Stimulated activated CD8-positive, alpha-beta memory T cell treated with anti-CD3 and anti-CD28 coated beads, Interleukin-15, amount 100 ng/mL, for 1 hour (primary cell): Measurements from ENCODE around the gene ILF3.
"Not testable (repeated sequence)": the region's sequence is repeated elsewhere in the genome, so short reads cannot be mapped to it uniquely, and the experiment has no call there.

ENCODE experiments used
- DNase-seq: peaks from one replicate; pipeline ENCODE4 v3.0.0-alpha.2; 2020; ENCODE audit warnings: low read depth

ILF3 gene

DNA sequence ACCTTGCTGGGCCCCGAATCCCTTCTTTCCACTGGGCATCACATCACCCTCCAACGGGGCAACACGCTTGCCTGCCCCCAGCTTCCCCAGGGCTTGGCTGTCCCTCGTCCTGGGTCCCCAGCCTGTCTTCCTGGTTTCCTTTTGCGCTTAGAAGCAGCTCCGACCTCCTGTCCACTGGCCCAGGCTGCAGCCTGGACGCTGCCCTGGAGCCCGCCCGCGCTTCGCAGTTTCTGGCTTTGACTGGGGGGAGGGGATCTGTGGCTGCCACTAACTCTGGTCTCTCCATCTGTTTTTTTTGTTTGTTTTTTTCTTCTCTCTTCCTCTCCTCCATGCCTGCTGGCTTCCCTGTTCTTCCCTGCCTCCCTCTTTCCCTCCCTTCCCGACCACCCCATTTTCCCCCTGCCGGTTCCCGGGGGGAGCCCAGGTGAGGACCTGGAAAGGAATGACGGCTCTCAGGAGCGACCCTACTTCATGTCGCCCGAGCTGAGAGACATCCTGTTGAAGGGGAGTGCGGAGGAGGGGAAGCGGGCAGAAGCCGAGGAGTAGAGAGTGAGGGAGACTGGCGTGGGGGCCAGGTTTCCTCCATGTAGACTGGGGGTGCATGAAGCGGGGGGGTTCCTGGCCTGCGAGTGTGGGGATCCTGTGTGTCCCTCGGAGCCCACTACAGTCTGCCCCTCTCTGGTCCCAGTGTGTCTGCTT, 11.5 kb upstream of the ILF3 start:
- no peak for DNase-seq

- DNase-seq, result no peak
These were observed 10.8 kb upstream of the ILF3 start for GRCh38 chr19:10643172-10643967.

- DNase-seq, result no peak
These were observed 10.2 kb upstream of the ILF3 start for GRCh38 chr19:10643968-10644259.

GRCh38 chr19:10644260-10645007, 9.7 kb upstream of the ILF3 start:
- peak; percentile 82 for DNase-seq

DNA sequence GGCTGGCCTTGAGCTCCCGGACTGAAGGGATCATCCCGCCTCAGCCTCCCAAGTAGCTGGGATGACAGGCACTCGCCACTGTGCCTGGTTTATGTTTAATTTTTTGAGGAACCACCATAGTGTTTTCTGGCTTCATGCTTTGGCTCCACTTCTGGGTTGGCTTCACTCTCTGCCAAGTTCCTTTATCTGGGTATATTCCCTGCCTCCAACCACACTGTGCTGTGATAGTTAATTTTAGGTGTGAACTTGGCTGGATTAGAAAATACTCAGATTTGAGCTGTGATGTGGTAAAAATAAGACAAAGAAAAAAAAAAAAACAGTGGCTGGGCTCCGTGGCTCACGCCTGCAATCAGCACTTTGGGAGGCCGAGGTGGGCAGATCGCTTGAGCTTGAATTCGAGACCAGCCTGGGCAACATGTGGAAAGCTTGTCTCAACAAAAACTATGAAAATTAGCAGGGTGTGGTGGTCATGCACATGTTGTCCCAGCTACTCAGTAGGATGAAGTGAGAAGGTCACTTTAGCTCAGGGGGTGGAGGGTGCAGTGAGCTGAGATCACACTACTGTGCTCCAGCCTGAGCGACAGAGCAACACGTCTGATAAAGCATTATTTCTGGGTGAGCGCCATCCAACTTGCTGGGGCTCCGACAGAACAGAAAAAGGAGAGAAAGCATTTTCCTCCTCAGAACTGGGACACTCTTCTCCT, 7.5 kb upstream of the ILF3 start:
- DNase-seq, result no peak

- DNase-seq, result no peak
These were observed 5.8 kb upstream of the ILF3 start for GRCh38 chr19:10648360-10648759.

- DNase-seq, result no peak
These were observed 2.3 kb upstream of the ILF3 start for GRCh38 chr19:10651851-10652250.

GRCh38 chr19:10653482-10653731, 739 bp upstream of the ILF3 start:
- DNase-seq, result no peak

- DNase-seq, result peak; percentile 20
These were observed 687 bp downstream of the ILF3 start for GRCh38 chr19:10654610-10655456.

- DNase-seq, result no peak
These were observed 1.5 kb downstream of the ILF3 start for GRCh38 chr19:10655457-10656312.

GRCh38 chr19:10660346-10660745, 6.2 kb downstream of the ILF3 start:
- DNase-seq, result no peak

- no peak for DNase-seq
These were observed 7.8 kb downstream of the ILF3 start for GRCh38 chr19:10661946-10662345.

DNA sequence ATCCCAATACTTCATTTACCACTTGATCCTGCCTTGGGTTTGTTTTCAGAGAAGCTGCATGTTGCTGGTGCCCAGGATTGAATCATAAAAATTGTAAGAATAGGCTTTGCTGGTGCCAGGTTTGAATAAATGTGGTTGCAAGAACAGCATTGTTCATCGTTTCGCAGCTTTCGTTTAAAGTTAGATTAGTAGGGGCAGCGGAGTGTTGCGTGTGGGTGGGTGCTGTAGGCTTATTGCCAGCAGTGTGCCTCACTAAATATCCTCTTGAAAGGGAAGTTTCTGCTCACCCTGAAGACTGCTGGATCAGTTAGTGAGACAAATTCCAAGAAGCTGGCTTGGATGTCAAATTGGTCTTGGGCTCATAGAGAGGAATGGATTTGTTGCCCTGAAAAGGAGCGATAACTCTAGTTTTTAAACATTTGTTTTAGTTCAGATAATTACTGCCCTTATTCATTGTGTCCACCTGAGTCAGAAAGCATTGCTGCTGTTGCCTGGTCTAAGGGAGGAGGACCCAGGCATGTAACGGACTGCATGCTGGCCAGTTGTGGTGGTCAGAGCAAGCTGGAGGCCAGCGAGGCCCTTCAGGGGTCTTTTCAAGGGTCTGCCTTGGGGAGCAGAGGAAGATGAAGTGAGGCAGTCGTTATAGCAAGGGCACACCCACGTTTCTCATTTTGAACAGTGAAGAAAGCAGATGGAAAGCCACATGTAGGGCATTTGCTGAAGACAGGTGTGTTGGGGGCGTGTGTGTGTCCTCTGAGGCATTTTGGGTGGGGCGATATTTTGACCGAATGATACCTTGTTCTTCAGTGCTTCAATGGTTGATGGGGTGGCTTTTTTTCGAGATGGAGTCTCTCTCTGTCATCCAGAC, 8.5 kb downstream of the ILF3 start:
- no peak for DNase-seq

DNA sequence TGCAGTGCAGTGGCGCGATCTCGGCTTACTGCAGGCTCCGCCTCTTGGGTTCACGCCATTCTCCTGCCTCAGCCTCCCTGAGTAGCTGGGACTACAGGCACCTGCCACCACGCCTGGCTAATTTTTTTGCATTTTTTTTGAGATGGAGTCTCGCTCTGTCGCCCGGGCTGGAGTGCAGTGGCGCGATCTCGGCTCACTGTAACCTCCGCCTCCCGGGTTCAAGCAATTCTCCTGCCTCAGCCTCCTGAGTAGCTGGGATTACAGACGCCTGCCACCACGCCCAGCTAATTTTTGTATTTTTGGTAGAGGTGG, 9.1 kb downstream of the ILF3 start:
- DNase-seq, result not testable (repeated sequence)

GRCh38 chr19:10667867-10668266, 13.7 kb downstream of the ILF3 start:
- no peak for DNase-seq

GRCh38 chr19:10669246-10669645, 15.1 kb downstream of the ILF3 start:
- DNase-seq, result no peak

GRCh38 chr19:10670182-10670581, 16.0 kb downstream of the ILF3 start:
- DNase-seq, result no peak

- DNase-seq, result no peak
These were observed 17.0 kb downstream of the ILF3 start for GRCh38 chr19:10670876-10671804.

GRCh38 chr19:10671922-10672321, 17.8 kb downstream of the ILF3 start:
- DNase-seq, result not testable (repeated sequence)
